Fibroblast of villous mesenchyme (primary cell): ENCODE measurements around the gene EMP3. TPM values are rescaled to one million over a fixed set of nuclear protein-coding genes. Genes with fewer than 3 reads are reported as not detected.
"Not testable (repeated sequence)": the region's sequence is repeated elsewhere in the genome, so short reads cannot be mapped to it uniquely, and the experiment has no call there.

Source experiments
- DNase-seq: peaks from one replicate; pipeline ENCODE4 v3.0.0-alpha.2; 2010; ENCODE audit warnings: low read depth
- H3K4me3 ChIP-seq: 2 replicates; pipeline ENCODE4 v1.5.1; 2011; ENCODE audit warnings: low read depth, mild to moderate bottlenecking, low read length
- total RNA-seq: library from RNA; depleted of rRNA; stranded (reverse); fragments of >200 nt; gene quantifications from 2 replicates; pipeline ENCODE4 v1.2.3, GENCODE V29; 2012
- TF ChIP-seq, protein P1 (sequence below): IDR thresholded peaks from 2 replicates; pipeline ENCODE4 v1.5.1; 2012; ENCODE audit warnings: low read depth, mild to moderate bottlenecking, low read length; ENCODE audit not compliant: insufficient read depth

EMP3 gene
- total RNA-seq, 1 donor = 92.4 TPM

GRCh38 chr19:48302600-48302959 lies 22.8 kb upstream of the EMP3 start:
- no peak for DNase-seq
- no peak overlapping the region for H3K4me3 ChIP-seq
- TF ChIP-seq, protein P1, sequence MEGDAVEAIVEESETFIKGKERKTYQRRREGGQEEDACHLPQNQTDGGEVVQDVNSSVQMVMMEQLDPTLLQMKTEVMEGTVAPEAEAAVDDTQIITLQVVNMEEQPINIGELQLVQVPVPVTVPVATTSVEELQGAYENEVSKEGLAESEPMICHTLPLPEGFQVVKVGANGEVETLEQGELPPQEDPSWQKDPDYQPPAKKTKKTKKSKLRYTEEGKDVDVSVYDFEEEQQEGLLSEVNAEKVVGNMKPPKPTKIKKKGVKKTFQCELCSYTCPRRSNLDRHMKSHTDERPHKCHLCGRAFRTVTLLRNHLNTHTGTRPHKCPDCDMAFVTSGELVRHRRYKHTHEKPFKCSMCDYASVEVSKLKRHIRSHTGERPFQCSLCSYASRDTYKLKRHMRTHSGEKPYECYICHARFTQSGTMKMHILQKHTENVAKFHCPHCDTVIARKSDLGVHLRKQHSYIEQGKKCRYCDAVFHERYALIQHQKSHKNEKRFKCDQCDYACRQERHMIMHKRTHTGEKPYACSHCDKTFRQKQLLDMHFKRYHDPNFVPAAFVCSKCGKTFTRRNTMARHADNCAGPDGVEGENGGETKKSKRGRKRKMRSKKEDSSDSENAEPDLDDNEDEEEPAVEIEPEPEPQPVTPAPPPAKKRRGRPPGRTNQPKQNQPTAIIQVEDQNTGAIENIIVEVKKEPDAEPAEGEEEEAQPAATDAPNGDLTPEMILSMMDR = no peak

- no peak overlapping the region for H3K4me3 ChIP-seq
- no peak for DNase-seq
- TF ChIP-seq, protein P1 = no peak
These were observed 22.0 kb upstream of the EMP3 start for GRCh38 chr19:48303367-48303766.

- no peak for DNase-seq
- TF ChIP-seq, protein P1 = no peak
- H3K4me3 ChIP-seq = no peak overlapping the region
These were observed 21.5 kb upstream of the EMP3 start for GRCh38 chr19:48303866-48304265.

GRCh38 chr19:48308631-48309586 lies 16.4 kb upstream of the EMP3 start:
- H3K4me3 ChIP-seq = no peak overlapping the region
- DNase-seq = peak; percentile 48
- TF ChIP-seq, protein P1 = peak; percentile 58

DNA sequence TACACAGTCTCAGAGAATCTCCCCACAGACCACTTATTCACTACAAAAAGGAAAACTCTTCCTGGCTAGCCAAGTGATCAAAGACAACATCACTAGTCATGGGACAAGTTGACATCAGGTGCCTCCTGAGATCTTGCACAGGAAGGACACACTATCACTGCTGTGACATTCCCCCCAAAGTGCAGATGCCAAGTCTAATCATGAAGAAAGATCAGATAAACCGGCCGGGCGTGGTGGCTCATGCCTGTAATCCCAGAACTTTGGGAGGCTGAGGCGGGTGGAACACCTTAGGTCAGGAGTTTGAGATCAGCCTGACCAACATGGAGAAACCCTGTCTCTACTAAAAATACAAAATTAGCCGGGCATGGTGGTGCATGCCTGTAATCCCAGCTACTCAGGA lies 15.6 kb upstream of the EMP3 start:
- H3K4me3 ChIP-seq, DNase-seq: not testable (repeated sequence)

DNA sequence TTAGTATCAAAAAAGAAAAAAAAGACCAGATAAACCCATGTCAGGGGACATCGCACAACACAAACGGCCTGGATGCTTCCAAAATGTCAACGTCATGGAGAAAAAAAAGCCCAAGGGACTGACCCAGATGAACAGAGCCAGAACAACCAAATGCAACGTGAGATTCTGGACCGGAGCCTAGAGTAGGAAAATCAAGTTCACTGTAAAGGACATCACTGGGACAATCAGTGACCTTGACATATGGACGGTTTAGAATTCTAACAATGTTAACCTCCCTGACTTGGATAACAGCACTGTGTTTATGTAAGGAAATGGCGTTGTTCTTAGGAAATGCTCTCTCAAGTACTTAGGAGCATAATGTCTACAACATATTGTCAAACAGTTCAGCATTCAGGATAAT lies 15.1 kb upstream of the EMP3 start:
- peak; percentile 19 for DNase-seq
- TF ChIP-seq, protein P1 = no peak
- no peak overlapping the region for H3K4me3 ChIP-seq

GRCh38 chr19:48311384-48311783 lies 14.0 kb upstream of the EMP3 start:
- no peak overlapping the region for H3K4me3 ChIP-seq
- no peak for DNase-seq
- TF ChIP-seq, protein P1 = no peak
